ENCODE measurements around the gene GTF2IRD1. TPM values are rescaled to one million over a fixed set of nuclear protein-coding genes. Genes with fewer than 3 reads are reported as not detected.

The GTF2IRD1 gene
- total RNA-seq, 2 donors from 2014 or later = not detected

DNA sequence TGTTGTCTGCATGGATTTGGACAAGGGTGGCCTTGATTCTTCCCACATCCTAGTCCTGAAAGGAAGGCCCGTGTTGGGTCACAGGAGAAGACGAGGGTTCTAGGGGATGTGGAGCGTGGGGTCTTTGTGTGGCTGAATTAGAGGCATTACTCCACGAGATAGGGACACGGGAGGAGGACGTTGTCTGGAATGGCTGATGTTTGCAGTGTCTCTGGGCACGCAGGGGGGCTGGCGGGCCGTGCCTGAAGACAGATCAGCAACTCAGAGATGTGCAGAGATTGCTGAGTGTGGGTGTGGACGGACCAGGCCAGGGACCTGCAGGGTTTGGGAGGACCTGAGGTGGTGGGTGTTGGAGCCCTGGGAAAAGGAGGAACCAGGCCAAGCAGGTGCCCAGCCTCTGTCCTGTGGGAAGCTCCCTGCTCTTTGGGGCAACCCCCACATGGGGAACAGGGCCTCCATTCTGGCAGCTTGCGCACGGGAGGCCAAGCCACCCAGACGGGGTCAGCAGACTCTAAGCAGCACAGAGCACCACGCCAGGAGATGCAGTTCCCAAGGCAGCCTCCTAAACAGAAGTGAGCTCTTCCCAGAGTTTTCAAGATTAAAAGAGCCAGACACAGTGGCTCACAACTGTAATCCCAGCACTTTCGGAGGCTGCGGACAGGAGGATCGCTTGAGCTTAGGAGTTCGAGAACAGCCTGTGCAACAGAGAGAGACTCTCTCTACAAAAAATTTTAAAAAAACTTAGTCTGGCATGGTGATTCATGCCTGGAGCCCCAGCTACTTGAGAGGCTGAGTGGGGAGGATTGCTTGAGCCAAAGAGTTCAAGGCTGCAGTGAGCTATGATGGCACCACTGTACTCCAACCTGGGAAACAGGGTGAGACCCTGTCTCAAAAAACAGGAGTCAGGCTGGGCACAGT, 132.8 kb downstream of the GTF2IRD1 start:
- Mint-ChIP-seq H3K4me1 (ENCODE audit: low read depth in 2 of 2) (no peaks in the 10 kb centered on the region), H3K27ac (no peak overlapping the region), H3K9me3 (no peaks in the 10 kb centered on the region), H3K4me3 (no peak overlapping the region), H3K36me3 (no peaks in the 10 kb centered on the region), H3K27me3 (no peaks in the 10 kb centered on the region)
- ATAC-seq (no peak), DNase-seq (ENCODE audit: low spot score) (no peak)

DNA sequence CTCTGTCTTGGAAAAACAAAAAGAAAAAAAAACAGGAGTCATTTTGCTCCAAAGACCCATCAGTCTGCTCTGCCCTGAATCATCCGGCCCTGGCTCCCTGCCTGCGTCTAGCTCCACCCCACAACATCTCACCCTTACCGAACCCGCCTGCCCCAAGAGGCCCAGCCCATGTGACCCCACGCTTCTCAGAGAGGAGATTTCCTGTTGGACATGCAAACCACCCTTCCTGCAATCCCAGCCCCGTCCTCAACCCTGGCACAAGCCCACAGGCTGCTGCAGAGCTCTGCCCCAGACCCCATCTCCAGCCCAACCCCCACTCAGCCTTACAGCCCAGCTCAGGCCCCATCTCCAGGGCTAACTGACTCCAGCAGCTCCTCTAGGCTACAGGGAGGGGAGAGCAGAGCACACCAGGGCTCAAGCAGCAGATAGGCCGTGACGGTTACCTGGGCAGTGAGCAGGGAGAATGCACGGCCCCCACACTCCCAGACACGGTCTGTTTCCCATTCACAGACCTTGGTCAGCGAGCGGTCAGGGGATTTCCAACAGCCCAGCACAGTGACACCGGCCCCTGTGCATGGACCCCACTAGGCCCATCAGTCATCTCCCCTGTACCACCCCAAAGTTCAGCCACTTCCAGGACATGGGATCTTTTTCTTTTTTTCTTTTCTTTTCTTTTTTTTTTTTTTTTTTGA, 133.9 kb downstream of the GTF2IRD1 start:
- Mint-ChIP-seq H3K27ac (no peak overlapping the region), H3K27me3 (no peaks in the 10 kb centered on the region), H3K4me1 (ENCODE audit: low read depth in 2 of 2) (no peaks in the 10 kb centered on the region), H3K9me3 (no peaks in the 10 kb centered on the region), H3K36me3 (no peaks in the 10 kb centered on the region), H3K4me3 (no peak overlapping the region)
- DNase-seq (ENCODE audit: low spot score) (no peak), ATAC-seq (peak in 1 of 2 donors; percentile 41)

DNA sequence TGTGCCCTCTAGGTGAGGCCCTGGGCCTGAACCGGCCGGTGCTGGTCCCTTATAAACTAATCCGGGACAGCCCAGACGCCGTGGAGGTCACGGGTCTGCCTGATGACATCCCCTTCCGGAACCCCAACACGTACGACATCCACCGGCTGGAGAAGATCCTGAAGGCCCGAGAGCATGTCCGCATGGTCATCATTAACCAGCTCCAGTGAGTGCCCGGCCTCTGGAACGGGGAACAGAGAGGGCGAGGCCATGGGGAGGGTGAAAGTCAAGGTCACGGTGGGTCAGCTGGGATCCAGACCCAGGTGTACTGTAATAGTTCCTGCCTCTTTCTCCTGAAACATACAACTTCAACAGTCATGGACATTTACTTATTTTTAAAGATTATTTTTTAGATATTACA, 137.1 kb downstream of the GTF2IRD1 start:
- no peak overlapping the region for H3K27ac Mint-ChIP-seq
- H3K9me3 Mint-ChIP-seq = no peaks in the 10 kb centered on the region
- no peaks in the 10 kb centered on the region for H3K27me3 Mint-ChIP-seq
- DNase-seq (ENCODE audit: low spot score) (no peak), ATAC-seq (no peak)
- H3K36me3 Mint-ChIP-seq = no peaks in the 10 kb centered on the region
- no peak overlapping the region for H3K4me3 Mint-ChIP-seq
- no peaks in the 10 kb centered on the region for H3K4me1 Mint-ChIP-seq (ENCODE audit: low read depth in 2 of 2)

DNA sequence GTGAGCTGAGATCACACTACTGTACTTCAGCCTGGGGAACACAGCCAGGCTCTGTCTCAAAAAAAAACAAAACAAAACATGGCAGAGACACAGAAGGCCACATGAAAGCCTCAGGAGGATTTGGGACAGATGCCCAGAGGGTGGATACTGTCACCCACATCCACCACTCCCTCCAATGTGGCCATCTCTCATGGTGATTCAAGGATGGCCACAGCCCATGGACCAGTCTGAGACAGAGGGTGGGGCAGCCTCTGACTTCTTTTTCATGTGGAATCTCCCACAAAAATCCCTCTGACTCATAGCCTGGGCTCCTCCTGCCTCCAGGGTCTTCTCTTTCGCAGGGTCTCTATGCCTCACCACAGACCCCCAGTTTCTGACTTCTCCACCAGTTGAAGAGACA, 144.9 kb downstream of the GTF2IRD1 start:
- no peaks in the 10 kb centered on the region for H3K27me3 Mint-ChIP-seq
- no peak overlapping the region for H3K4me3 Mint-ChIP-seq
- no peak overlapping the region for H3K27ac Mint-ChIP-seq
- ATAC-seq (no peak), DNase-seq (ENCODE audit: low spot score) (no peak)
- no peaks in the 10 kb centered on the region for H3K9me3 Mint-ChIP-seq
- no peaks in the 10 kb centered on the region for H3K4me1 Mint-ChIP-seq (ENCODE audit: low read depth in 2 of 2)
- no peaks in the 10 kb centered on the region for H3K36me3 Mint-ChIP-seq

DNA sequence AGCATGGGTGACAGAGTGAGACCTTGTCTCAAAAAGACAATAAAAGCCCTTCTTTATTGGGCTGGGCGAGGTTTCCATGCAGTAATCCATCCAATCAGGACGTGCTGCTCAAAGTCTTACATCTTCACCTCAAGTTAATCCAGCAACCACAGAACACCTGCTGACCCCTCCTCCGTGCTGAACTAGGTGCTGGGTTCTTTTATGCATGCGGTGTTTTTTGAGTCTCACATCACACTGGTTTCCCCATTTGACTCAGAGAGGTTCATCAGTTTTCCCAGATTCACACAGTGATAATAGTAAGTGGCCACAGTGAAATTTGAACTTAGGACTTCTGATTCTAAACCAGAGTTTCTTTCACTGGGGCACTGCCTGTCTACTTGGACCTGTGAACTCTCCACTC, 145.5 kb downstream of the GTF2IRD1 start:
- DNase-seq (ENCODE audit: low spot score) (no peak), ATAC-seq (peak; percentile 7 to 32)
- Mint-ChIP-seq H3K4me3 (no peak overlapping the region), H3K4me1 (ENCODE audit: low read depth in 2 of 2) (no peaks in the 10 kb centered on the region), H3K36me3 (no peaks in the 10 kb centered on the region), H3K27ac (no peak overlapping the region), H3K9me3 (no peaks in the 10 kb centered on the region), H3K27me3 (no peaks in the 10 kb centered on the region)

DNA sequence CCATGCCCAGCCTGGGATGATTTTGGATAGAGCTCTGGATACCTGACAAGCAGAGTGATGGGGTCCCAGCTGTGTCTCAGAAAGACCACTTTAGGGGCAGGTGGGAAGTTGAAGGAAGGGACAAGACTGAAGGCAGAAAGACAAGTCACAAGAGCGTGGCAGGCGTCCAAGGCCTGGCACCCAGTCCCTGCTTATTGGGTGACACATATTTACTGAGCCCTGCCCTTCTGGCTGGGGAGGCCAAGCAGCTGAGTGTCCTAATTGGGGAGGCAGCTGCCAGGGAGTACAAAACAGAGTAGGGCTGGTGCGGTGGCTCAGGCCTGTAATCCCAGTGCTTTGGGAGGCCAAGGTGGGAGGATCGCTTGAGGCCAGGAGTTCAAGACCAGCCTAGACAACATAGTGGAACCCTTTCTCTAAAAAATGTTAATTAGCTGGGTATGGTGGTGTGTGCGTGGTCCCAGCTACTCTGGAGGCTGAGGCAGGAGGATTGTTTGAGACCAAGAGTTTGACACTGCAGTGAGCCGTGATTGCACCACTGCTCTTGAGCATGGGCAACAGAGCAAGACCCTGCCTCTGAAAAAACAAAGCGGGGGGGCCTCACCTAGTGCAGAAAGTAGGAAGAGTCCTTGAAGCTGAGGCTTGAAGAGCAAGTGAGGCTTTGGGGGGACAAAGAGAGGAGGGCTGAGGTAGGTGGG, 150.8 kb downstream of the GTF2IRD1 start:
- Mint-ChIP-seq H3K27ac (no peak overlapping the region), H3K36me3 (no peaks in the 10 kb centered on the region), H3K4me1 (ENCODE audit: low read depth in 2 of 2) (peaks cover 0 to 6% of the 10 kb centered on the region in 2 donors), H3K4me3 (peak overlapping the region; percentile 35), H3K9me3 (no peaks in the 10 kb centered on the region), H3K27me3 (peaks cover 0 to 6% of the 10 kb centered on the region in 2 donors)
- no peak for DNase-seq (ENCODE audit: low spot score)
- ATAC-seq = no peak

DNA sequence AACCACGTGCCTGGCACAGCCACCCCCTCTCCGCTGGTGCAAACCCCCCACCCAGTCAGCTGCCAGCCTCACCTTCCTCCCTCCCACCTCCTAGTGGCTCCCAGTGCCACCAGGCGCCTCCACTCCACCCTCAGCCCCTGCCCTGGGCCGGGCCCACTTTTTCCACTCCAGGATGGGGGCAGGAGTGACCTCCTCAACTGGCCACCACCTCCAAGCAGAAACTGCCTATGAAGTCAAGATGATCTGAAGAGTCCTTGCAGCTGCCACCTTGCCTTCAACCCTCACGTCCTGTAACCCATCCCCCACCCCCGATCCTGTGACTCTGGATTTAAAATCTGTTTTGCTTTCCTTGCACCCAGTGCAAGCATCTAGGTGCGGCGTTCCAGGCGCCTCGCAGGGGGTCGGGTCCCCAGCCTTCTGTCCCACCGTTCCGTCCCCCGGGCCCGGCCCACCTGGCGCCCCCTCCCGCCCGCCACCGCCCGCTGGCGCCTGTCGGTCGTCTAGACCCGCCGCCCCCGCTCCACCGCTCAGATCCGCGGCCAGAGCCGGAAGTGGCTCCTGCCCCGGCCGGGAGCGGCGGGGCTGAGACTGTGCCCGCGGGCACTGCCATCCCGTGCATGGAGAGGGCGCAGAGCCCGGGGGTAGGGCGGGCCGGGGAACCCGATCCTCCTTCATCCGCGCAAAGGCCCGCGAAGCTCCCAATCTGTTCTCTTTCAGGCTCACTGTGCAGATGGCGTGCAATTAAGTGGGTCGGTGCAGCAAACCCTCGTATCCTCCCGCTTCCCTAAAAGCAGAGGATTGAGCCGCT, 152.6 kb downstream of the GTF2IRD1 start:
- H3K27ac Mint-ChIP-seq = no peak overlapping the region
- no peaks in the 10 kb centered on the region for H3K9me3 Mint-ChIP-seq
- no peak for DNase-seq (ENCODE audit: low spot score)
- H3K36me3 Mint-ChIP-seq = no peaks in the 10 kb centered on the region
- H3K4me3 Mint-ChIP-seq = peak overlapping the region; percentile 45
- peak; percentile 81 to 83 for ATAC-seq
- H3K4me1 Mint-ChIP-seq (ENCODE audit: low read depth in 2 of 2) = peaks cover 0 to 6% of the 10 kb centered on the region in 2 donors
- H3K27me3 Mint-ChIP-seq = peaks cover 0 to 7% of the 10 kb centered on the region in 2 donors

DNA sequence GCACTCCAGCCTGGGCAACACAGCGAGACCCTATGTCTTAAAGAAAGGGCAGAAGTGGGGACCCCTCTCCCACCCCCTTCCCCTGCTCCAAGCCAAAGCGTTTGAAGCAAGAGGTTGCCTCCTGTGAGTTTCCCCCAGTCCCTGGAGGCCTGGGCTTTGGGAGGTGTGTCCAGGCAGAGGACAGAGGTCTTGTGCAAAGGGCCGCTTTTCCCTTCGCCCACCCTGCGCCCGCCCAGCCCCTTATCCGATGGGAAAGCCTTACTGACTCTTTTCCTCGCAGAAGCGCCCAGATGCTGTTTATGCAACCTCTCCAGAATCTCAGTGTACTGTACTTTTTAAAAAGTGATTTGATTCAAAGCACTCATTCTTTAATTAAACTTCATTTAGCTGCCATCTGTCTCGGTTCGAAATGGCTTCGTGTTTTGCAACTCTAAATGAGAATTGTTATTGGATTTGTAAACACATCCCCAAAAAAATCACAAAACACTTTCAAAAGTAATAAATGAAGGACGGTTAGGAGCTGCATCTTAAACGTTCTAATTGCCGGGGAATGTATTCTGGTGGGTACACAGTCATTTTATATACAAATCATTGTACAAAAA, 153.3 kb downstream of the GTF2IRD1 start:
- no peaks in the 10 kb centered on the region for H3K36me3 Mint-ChIP-seq
- DNase-seq (ENCODE audit: low spot score) (no peak), ATAC-seq (no peak)
- H3K4me3 Mint-ChIP-seq = peak overlapping the region; percentile 45
- no peak overlapping the region for H3K27ac Mint-ChIP-seq
- H3K27me3 Mint-ChIP-seq = peaks cover 0 to 7% of the 10 kb centered on the region in 2 donors
- no peaks in the 10 kb centered on the region for H3K9me3 Mint-ChIP-seq
- H3K4me1 Mint-ChIP-seq (ENCODE audit: low read depth in 2 of 2) = peaks cover 0 to 6% of the 10 kb centered on the region in 2 donors

DNA sequence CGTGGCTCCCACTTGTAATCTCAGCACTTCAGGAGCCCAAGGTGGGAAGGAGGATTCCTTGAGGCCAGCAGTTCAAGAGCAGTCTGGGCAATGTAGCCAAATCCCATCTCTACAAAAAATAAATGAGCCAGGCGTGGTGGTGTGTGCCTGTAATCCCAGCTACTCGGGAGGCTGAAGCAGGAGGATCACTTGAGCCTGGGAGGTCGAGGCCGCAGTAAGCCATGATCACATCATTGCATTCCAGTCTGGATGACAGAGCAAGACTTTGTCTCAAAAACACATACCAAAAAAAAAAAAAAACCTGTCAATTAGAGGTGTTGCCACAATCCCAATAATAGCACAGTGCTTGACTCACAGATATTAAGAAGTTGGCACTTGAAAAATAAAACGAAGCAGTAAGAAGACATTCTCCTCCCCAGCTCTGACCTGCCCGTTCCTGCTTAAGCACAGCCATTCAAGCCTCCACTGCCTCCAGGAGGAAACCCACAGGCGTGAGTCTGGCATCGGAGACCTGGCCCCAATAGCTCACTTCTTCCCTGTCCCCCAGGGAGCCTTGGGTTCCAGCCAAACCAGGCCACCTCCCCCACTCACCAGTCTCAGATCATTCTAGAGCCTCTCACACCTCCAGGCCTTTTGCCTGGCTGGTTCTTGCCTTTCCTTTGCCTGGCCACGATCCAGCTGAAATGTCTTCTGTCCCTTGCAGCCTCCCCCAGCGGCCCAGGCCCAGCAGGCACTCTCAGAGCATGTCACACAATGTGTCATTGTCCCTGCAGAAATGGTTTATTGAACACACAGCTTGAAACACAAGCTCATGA, 158.5 kb downstream of the GTF2IRD1 start:
- Mint-ChIP-seq H3K36me3 (no peaks in the 10 kb centered on the region), H3K27ac (no peak overlapping the region), H3K9me3 (no peaks in the 10 kb centered on the region), H3K4me1 (ENCODE audit: low read depth in 2 of 2) (peaks cover 0 to 3% of the 10 kb centered on the region in 2 donors), H3K4me3 (no peak overlapping the region), H3K27me3 (peaks cover 0 to 7% of the 10 kb centered on the region in 2 donors)
- DNase-seq (ENCODE audit: low spot score) (no peak), ATAC-seq (no peak)

DNA sequence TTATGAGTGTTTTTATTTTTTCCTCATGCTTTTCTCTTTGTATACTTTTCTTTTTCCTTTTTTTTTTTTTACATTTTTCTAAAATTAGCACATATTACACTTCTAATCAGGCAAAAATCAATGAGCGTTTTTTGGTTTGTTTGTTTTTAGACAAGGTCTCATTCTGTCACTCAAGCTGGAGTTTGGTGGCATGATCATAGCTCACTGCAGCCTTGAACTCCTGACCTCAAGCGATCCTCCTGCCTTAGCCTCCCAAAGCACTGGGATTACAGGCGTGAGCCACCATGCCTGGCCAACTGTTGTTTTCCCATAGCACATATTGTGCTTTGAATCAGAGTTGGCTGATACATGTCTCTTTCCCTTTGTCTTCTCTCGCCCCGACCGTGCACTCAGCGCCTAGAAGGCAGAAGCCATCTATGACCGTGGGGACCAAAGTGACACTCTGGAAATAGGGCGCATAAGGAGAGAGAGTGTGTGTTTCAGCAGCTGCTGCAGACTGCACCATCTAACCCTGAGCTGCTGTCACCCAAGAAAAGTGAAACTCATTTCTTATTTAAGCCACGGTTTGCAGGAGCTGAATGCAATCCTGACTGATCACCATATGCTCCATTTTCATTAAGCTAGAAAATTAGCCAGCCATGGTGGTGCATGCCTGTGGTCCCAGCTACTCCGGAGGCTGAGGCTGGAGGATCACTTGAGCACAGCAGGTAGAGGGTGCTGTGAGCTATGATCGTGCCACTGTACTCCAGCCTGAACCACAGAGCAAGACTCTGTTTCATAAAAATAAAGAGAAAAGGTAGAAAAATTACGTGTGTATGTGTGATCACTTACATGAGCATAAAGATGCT, 162.5 kb downstream of the GTF2IRD1 start:
- ATAC-seq (no peak), DNase-seq (ENCODE audit: low spot score) (no peak)
- no peak overlapping the region for H3K4me3 Mint-ChIP-seq

DNA sequence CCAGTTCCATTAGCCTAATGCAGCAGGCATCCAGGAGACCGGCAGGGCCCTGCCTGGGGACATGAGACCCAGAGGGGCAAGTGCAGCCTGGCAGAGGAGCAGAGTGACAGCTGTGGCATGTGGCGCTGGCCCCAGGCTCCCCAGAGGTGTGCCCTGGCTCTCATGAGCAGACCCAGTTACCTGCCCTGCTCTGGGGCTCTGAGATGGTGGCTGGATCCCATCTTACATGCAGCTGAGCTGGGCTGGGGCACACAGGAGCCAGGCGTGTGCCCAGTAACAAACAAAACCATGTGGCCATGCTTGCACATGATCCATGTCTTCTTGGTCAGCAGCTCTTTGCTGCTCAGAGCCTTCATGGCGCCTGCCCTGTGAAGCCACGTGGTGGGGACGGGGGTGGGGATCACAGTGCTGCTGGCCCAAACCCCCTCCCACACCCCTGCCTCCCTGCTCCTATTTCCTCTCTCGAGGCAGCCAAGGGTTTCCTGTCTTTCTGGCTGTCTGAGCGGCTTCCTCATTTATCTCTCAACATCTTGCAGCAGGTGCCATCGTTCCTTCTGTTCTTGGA, 163.6 kb downstream of the GTF2IRD1 start:
- peaks cover 0 to 6% of the 10 kb centered on the region in 2 donors for H3K4me1 Mint-ChIP-seq (ENCODE audit: low read depth in 2 of 2)
- H3K4me3 Mint-ChIP-seq = no peak overlapping the region
- H3K36me3 Mint-ChIP-seq = no peaks in the 10 kb centered on the region
- no peak for ATAC-seq
- H3K27ac Mint-ChIP-seq = no peak overlapping the region
- no peak for DNase-seq (ENCODE audit: low spot score)
- H3K9me3 Mint-ChIP-seq = no peaks in the 10 kb centered on the region
- H3K27me3 Mint-ChIP-seq = no peaks in the 10 kb centered on the region

More for the DNA sequence above, 162.5 kb downstream of the GTF2IRD1 start:
- Mint-ChIP-seq H3K36me3 (no peaks in the 10 kb centered on the region), H3K4me1 (ENCODE audit: low read depth in 2 of 2) (peaks cover 0 to 6% of the 10 kb centered on the region in 2 donors), H3K27ac (no peak overlapping the region), H3K9me3 (no peaks in the 10 kb centered on the region), H3K27me3 (no peaks in the 10 kb centered on the region)

Data from natural killer cell treated with Interleukin-12 subunit alpha and Interleukin-12 subunit beta and Interleukin-15 and Interleukin-18, amount 100 ng/mL, for 72 hours (primary cell).